Stimulated activated CD8-positive, alpha-beta memory T cell treated with anti-CD3 and anti-CD28 coated beads, Interleukin-2, amount 100 ng/mL, for 1 hour (primary cell): ENCODE measurements around the gene PRSS12.

Experiments used
- DNase-seq, 2 donors: peaks; one replicate each; pipeline ENCODE4 v3.0.0-alpha.2; 2020; ENCODE audit warnings: low read depth in 2 of 2

Gene PRSS12

GRCh38 chr4:118357601-118358000 lies 4.8 kb upstream of the PRSS12 start:
- no peak for DNase-seq

DNA sequence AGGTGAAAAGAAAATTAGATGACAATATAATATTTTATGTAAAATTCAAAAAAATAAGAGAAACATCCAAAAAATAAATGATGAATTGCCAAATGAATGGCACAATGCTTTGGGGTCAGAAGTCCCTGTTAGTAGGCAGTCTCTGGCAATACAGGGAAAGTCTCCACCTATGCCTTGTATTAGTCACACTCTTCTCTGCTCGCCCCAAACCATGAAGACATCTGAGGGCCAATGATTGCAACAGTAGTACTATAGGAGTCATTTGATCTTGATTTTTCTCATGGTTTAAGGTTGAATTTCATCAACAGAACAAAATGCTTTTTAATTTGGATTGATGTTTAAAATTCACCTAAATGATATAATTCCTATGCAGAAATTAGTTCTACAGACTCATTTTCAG lies 3.9 kb upstream of the PRSS12 start:
- DNase-seq = no peak

GRCh38 chr4:118356111-118356510 lies 3.3 kb upstream of the PRSS12 start:
- no peak for DNase-seq

- no peak for DNase-seq
These were observed 2.1 kb upstream of the PRSS12 start for GRCh38 chr4:118354913-118355312.

DNA sequence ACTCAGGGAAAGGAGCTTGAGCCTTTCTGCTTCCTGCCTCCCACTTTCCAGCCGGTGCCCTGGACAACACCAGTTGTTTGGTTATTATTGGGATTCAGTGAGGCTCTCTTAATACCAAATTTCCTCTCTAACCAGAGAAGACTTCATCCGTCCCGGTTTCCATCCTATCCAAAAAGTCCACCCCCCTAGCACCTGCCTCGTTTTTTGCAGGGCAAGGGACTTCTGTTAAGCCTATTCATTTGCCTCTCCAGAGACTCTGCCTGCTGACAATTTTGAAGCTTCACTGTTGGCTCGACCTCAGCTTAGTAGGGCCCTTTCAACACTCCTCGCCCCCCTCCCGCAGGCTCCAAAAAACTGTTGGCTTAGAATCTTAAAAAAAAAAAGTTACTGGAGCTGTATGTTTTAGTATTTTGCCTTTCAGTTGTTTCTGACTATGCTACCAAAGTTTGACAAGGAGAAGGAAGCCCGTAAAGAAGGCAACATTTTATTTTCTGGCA lies 779 bp upstream of the PRSS12 start:
- no peak for DNase-seq

DNA sequence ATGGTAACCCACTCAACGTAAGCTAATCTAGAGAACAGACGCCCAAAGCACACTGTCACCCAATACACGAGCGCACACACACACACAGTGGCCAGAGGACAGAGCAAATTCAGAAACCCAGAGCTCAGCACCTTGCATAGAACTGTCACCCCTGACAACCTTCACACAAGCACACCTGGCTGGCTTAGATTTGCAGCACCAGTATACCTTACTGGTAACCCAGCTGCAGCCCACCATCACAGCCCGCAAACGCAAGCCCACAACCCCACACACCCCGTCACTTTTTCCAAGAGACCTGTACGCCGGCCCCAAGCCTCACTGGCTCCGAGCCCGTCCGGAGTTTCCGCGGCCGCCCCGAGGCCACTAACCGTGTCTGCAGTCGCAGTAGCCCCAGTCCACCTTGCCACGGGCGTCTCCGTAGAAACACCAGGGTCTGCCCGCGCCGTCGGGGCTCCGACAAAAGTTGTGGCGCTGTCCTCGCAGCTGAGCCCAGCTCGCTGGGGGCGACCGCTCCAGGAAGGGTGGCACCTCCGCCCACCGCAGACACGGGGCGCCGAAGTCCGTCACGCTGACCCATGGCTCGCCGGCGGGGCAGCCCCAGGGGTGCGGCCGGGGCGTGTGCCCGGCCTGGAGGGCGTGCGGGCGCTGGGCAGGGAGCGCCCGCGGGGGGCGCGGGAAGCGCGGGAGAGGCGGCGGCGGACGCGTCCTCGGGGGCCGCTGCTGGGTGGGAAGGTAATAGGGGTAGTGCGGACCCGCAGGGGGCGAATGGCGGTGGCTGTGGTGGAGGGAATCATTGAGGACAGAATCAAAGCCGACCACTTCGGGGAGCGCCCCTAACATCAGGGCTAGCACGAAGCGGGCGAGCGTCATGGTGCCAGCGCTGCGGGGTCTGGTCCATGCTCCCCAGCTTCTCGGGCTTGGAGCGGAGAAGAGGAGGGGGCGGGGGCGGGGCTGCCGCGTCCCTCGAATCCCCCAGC lies 664 bp downstream of the PRSS12 start:
- no peak for DNase-seq

DNA sequence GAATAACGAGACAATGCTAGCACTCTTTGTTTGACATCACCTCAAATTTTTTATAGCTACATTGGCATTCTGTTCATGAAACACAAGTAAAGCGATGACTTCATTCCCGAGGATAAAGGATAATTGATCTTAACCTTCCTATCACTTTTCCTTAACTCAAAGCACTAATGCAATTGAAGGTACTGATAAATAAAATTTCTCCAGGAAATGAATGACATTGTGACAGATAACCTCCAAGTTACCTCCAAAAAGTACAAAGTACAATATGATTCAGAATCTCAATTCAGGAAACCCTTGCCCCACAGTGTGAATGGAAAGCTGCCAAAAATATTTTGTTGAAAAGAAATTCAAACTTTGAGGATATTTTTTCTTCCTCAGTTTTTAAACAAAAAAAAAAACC lies 1.8 kb downstream of the PRSS12 start:
- DNase-seq = no peak

GRCh38 chr4:118348886-118349285 lies 3.9 kb downstream of the PRSS12 start:
- DNase-seq = no peak

DNA sequence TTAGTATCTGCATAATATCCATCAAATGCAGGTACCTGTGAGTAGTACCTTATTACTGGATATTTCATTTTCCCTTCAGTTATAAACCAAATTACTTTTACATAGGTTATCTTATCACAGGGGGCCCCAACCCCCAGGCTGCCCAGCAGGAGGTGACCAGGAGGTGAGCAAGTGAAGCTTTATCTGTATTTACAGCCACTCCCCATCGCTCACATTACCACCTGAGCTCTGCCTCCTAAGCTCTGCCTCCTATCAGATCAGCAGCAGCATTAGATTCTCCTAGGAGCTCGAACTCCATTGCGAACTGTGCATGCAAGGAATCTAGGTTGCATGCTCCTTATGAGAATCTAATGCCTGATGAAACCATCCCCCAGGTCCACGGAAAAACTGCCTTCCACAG lies 6.3 kb downstream of the PRSS12 start:
- no peak for DNase-seq

DNA sequence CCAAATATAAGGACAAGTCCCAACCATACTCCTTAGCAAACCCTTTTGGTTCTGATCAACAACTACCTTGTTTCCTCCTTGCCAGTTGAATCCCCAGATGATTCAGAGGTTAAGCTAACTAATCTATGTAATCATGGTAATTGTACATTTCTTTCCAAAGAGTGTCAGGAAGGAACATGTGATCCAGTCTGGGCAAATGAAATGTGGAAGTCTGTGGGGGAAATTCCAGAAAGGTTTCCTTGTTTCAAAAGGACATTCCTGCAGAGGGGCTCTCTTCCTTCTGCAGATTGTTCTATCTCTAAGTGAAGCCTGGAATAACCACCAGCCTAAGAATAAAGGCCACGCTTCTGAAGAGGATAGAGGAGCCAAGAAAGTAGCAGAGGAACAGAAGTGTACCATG lies 7.0 kb downstream of the PRSS12 start:
- no peak for DNase-seq

DNA sequence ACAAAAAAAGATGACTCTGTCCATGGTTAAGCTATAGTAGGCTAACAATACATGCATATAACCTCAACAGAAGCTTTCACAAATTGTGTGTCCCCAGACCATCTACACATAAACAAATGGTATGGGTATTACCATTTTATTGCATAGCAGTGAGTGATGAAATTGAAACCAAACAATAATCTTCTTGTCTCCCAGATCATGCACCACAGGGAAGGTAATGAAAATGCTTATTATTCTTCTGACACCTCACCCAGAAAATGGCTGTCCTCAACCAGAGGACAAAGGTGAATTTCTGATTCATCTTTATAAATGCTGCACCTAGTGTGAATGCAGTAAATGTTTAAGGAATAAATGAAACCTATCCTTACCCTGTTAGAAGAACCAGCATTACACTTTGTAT lies 8.0 kb downstream of the PRSS12 start:
- no peak for DNase-seq

DNA sequence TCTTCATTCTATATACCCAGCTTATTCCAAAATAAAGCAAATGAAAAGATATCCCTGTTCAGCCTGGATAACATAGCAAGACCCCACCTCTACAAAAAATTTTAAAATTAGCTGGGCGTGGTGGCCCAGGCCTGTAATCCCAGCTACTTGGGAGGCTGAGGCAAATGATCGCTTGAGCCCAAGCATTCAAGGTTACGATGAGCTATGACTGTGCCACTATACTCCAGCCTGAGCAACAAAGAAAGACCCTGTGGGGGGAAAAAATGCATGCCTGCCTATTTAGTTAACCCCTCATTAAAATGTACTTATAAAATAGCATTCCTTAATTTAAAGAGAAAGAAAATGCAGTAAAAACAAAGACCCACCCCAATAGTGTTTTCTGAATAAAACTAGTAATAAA lies 9.3 kb downstream of the PRSS12 start:
- no peak for DNase-seq

- no peak for DNase-seq
These were observed 12.7 kb downstream of the PRSS12 start for GRCh38 chr4:118340109-118340508.

DNA sequence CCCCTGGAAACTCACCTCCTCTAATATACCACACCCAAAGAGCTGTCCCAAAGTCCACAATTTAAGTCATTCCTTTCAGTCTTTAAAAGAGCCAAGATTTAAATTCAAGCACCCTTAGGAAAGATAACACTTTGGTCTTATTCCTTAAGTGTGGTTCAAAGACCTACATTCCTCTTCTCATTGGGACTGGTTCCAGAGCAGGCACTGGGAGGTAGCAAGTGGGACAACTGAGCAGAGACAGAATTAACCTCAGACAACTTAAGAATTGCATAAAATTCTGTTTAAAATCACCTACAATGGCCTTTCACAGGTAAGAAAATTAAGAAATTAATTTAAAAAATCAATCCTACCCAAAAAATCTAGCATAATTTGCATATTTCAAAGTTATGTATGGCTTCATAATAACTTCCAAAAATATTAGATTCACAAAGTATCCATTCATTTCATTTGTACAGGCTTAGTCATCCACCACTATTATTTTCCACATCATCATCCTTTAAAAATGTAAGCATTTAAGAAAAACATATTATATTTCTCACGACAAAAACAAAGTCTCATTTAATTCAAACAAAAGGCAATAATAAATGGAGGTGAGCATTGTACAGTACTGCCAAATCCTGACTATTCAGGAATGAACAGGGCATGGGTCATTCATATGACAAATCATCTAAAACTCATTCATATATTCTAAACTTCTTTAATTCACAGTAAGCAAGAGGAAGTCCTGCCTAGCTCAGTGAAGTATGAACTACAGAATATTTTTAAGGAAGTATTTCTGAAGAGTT lies 13.6 kb downstream of the PRSS12 start:
- DNase-seq = no peak

DNA sequence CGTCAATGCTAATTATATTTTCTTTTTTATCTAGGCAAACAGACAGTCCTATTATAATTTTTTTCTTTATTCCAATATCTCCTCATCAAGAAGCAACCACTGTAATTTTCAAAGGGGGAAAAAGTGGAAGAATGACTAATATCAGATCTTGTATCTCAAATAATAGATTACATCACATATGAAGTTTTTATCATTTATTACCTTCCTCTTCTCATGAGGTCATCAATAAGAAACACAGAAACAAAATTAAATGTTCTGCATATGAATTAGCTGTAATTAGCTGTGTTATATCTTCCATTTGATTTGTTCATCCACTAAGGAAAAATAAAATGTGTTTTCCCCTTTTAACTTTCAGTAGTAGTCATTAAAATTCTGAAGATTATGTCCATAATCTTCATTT lies 14.3 kb downstream of the PRSS12 start:
- no peak for DNase-seq

GRCh38 chr4:118337954-118338353 lies 14.8 kb downstream of the PRSS12 start:
- DNase-seq = no peak

DNA sequence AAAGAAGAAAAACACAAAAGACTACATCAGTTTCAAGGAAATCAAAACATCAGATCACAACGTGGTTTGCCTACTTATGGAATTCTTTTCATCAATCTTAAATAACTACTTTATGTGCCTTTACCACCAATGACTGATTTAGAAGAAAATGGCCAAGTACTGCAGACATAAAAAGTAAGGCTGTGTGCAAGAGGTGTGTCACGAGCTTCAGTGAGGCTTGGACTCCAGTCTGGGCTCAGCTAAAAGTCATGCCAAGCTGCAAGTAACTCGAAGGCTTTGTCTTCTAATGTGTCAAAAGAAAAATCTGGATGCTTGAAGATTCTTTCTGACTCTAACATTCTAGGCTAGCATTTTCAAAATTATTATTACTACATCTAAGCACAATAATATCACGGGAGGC lies 17.0 kb downstream of the PRSS12 start:
- DNase-seq = no peak

DNA sequence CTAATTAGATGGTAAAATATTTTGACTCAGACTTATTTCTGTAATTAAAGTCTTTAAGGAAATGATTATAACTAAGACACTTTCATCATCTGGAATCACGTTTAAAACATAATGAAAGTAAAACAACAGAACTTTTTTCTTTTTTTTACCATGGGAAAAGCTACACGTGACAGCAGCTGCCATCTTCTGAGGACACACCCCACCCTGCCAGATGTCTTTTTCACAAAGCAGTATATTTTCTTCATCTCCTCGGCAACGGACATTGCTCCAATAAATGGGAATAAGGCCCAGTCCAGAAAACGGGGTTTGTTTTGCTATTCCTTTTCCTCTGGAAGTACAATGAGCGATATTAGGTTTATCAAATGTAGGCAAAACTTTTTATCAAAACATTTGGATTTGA lies 17.5 kb downstream of the PRSS12 start:
- DNase-seq = no peak

GRCh38 chr4:118331352-118331751 lies 21.5 kb downstream of the PRSS12 start:
- no peak for DNase-seq

DNA sequence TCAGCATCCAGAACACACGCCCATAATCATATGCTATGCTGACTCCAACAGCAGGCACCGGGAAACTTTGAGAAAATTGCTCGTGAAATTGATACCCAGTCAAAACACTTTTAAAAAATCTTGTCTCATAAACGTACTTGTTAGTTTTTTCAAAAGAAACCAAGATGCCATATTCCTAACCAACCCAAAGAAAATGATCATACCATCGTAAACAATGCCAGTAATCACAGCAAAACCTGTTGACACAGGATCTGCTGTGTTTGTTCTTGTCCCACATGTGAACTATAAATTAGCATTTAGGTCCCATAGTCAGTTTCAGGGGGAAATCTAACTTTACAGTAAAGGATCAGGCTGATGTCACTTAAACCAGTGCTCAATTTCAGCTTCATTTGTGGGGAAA lies 23.0 kb downstream of the PRSS12 start:
- no peak for DNase-seq

DNA sequence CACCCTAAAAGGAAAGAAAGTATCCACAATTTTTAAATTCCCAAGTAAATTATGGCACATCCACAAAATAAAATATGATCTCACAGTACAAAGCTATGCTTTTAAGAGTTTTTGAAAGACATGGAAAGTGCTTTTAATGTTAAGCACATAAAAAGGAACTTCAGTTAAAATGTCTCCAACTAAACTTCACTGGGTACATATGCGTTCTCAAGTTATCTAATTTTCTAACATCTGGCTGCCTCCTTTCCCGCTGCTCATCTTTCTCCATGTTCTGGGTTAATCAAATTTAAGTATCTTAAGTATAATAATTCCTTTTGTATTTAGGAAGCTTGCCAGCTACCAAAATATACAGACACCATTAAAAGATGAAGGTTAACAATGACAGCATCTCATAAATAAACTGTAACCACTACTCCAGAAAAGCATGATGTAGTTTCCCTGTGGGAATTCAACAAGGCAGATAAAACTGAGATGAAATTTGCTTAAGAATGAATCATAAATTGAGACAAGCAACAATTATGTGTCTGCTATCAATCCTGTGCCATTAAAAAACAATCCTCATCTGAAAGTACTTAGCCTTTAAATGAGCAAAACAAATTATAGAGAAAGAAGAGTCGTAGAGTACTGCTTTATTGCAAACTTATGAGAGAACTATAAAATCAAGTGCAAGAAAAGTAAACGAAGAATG lies 25.1 kb downstream of the PRSS12 start:
- DNase-seq = no peak

- no peak for DNase-seq
These were observed 26.2 kb downstream of the PRSS12 start for GRCh38 chr4:118326585-118326984.
